HG02642 (cell line): Measurements from ENCODE around the gene LSMEM2.

Experiments
- ATAC-seq: cut with Tn5 transposase; IDR thresholded peaks from one replicate; pipeline ENCODE4 v1.9.1; 2021; ENCODE audit warnings: mild to moderate bottlenecking; ENCODE audit not compliant: unreplicated experiment, poor library complexity

Gene LSMEM2

GRCh38 chr3:50333744-50334328, 54.9 kb downstream of the LSMEM2 start:
- ATAC-seq = no peak

- no peak for ATAC-seq
Observed at GRCh38 chr3:50334339-50335075, 55.6 kb downstream of the LSMEM2 start.

- ATAC-seq = peak; percentile 38
Observed at GRCh38 chr3:50336452-50337174, 57.7 kb downstream of the LSMEM2 start.

- ATAC-seq = peak; percentile 84
Observed at GRCh38 chr3:50337175-50337861, 58.4 kb downstream of the LSMEM2 start.
